Neural cell (in vitro differentiated cells): ENCODE data around the gene EFCAB7. TPM values are rescaled to one million over a fixed set of nuclear protein-coding genes. Genes with fewer than 3 reads are reported as not detected.

Experiments used
- H2AFZ ChIP-seq: fragments of 200-600, 300-800 bp; sonication (generic), shearing (Covaris generic); 2 replicates; pipeline ENCODE4 v1.6.0; 2014; ENCODE audit warnings: low read depth, mild to moderate bottlenecking, antibody characterized with exemption, low read length, moderate library complexity
- H3F3A ChIP-seq: fragments of 200-600 bp; shearing (Covaris generic); 2 replicates; pipeline ENCODE4 v1.6.1; 2016; ENCODE audit warnings: mild to moderate bottlenecking, moderate library complexity, mixed read lengths, antibody characterized with exemption, low read length; ENCODE audit not compliant: insufficient read depth, poor library complexity, severe bottlenecking
- H3K27ac ChIP-seq: fragments of 200-600, 300-800 bp; sonication (generic), shearing (Covaris generic); 2 replicates; pipeline ENCODE4 v1.5.1; 2014; ENCODE audit warnings: mild to moderate bottlenecking, low read length, moderate library complexity
- H3K27me3 ChIP-seq: fragments of 300-800, 200-600 bp; sonication (generic), shearing (Covaris generic); 2 replicates; pipeline ENCODE4 v1.6.0; 2014; ENCODE audit warnings: mild to moderate bottlenecking, low read depth, low read length, moderate library complexity; ENCODE audit not compliant: insufficient read depth
- H3K36me3 ChIP-seq: fragments of 300-800, 200-600 bp; sonication (generic), shearing (Covaris generic); 2 replicates; pipeline ENCODE4 v1.5.1; 2014; ENCODE audit warnings: mild to moderate bottlenecking, antibody characterized with exemption, low read length, moderate library complexity; ENCODE audit not compliant: insufficient read depth
- H3K4me2 ChIP-seq: fragments of 300-800, 200-600 bp; sonication (generic), shearing (Covaris generic); 2 replicates; pipeline ENCODE4 v1.6.0; 2014; ENCODE audit warnings: mild to moderate bottlenecking, low read length
- H3K4me3 ChIP-seq: fragments of 300-800, 200-600 bp; sonication (generic), shearing (Covaris generic); 2 replicates; pipeline ENCODE4 v1.5.1; 2014; ENCODE audit warnings: mild to moderate bottlenecking, low read length, moderate library complexity
- H3K79me2 ChIP-seq: fragments of 200-600 bp; shearing (Covaris generic); replicated peaks from 2 replicates; pipeline ENCODE4 v1.6.0; 2014; ENCODE audit warnings: mild to moderate bottlenecking, low read length, moderate library complexity; ENCODE audit not compliant: insufficient read depth
- H3K9ac ChIP-seq: fragments of 300-800, 200-600 bp; sonication (generic), shearing (Covaris generic); 2 replicates; pipeline ENCODE4 v1.6.1; 2016; ENCODE audit warnings: mild to moderate bottlenecking, low read length, mixed read lengths
- H3K9me2 ChIP-seq: fragments of 200-600 bp; shearing (Covaris generic); 2 replicates; pipeline ENCODE4 v1.6.1; 2016; ENCODE audit warnings: mild to moderate bottlenecking, low read length, mixed read lengths; ENCODE audit not compliant: insufficient read depth
- H3K9me3 ChIP-seq: fragments of 200-600, 300-800 bp; sonication (generic), shearing (Covaris generic); 2 replicates; pipeline ENCODE4 v1.6.1; 2016; ENCODE audit warnings: mild to moderate bottlenecking, mixed run types, low read length, moderate library complexity, mixed read lengths
- H4K20me1 ChIP-seq: fragments of 200-600 bp; shearing (Covaris generic); 2 replicates; pipeline ENCODE4 v1.6.1; 2016; ENCODE audit warnings: mild to moderate bottlenecking, mixed run types; ENCODE audit not compliant: insufficient read depth
- CTCF ChIP-seq: fragments of 450-650 bp; IDR thresholded peaks from 2 replicates; pipeline ENCODE4 v1.5.1; 2014; ENCODE audit warnings: antibody characterized with exemption, mild to moderate bottlenecking, moderate library complexity; ENCODE audit not compliant: poor library complexity, severe bottlenecking
- EP300 ChIP-seq: fragments of 450-650 bp; conservative IDR thresholded peaks from 2 replicates; pipeline ENCODE4 v1.6.1; 2014; ENCODE audit warnings: antibody characterized with exemption, mild to moderate bottlenecking, moderate library complexity; ENCODE audit not compliant: poor library complexity, severe bottlenecking
- EZH2 ChIP-seq: fragments of 200-600, 300-800 bp; shearing (Covaris generic), sonication (generic); IDR thresholded peaks from 2 replicates; pipeline ENCODE4 v1.6.1; 2014; ENCODE audit warnings: antibody characterized with exemption, low read length, borderline replicate concordance, mild to moderate bottlenecking; ENCODE audit not compliant: insufficient read depth, poor library complexity, severe bottlenecking
- MXI1 ChIP-seq: fragments of 450-650 bp; conservative IDR thresholded peaks from 2 replicates; pipeline ENCODE4 v1.6.1; 2014; ENCODE audit warnings: antibody characterized with exemption, mild to moderate bottlenecking; ENCODE audit not compliant: poor library complexity, severe bottlenecking
- POLR2AphosphoS5 ChIP-seq: IDR thresholded peaks from 2 replicates; pipeline ENCODE4 v1.6.1; 2012
- RAD21 ChIP-seq: fragments of 450-650 bp; conservative IDR thresholded peaks from 2 replicates; pipeline ENCODE4 v1.6.1; 2014; ENCODE audit warnings: antibody characterized with exemption, mild to moderate bottlenecking, moderate library complexity
- REST ChIP-seq: IDR thresholded peaks from 2 replicates; pipeline ENCODE4 v1.6.1; 2012; ENCODE audit warnings: borderline replicate concordance
- SMC3 ChIP-seq: fragments of 450-650 bp; conservative IDR thresholded peaks from 2 replicates; pipeline ENCODE4 v1.6.1; 2014; ENCODE audit warnings: antibody characterized with exemption, mild to moderate bottlenecking, moderate library complexity; ENCODE audit not compliant: poor library complexity
- TAF1 ChIP-seq: IDR thresholded peaks from 2 replicates; pipeline ENCODE4 v1.6.1; 2012; ENCODE audit warnings: low read depth
- polyA plus RNA-seq: library from polyadenylated mRNA; depleted of rRNA; stranded (reverse); fragments of >200 nt; gene quantifications from 2 replicates; pipeline ENCODE4 v1.2.3, GENCODE V29; 2014

The EFCAB7 gene
- polyA plus RNA-seq, 1 donor from 2014 or later = 72.9 TPM

GRCh38 chr1:63501256-63501655 lies 22.1 kb upstream of the EFCAB7 start:
- Histone ChIP-seq H3K4me3 (no peak overlapping the region), H3K36me3 (no peaks in the 10 kb centered on the region), H2AFZ (no peak overlapping the region), H4K20me1 (no peaks in the 10 kb centered on the region), H3K27ac (no peak overlapping the region), H3K9me3 (no peaks in the 10 kb centered on the region), H3K4me2 (no peak overlapping the region), H3F3A (no peaks in the 10 kb centered on the region), H3K9ac (no peak overlapping the region), H3K27me3 (no peaks in the 10 kb centered on the region), H3K79me2 (no peaks in the 10 kb centered on the region), H3K9me2 (no peaks in the 10 kb centered on the region)
- TF ChIP-seq EZH2 = no peak
- TF ChIP-seq REST = no peak
- TF ChIP-seq MXI1 = no peak
- TF ChIP-seq TAF1 = no peak
- no peak for TF ChIP-seq RAD21
- no peak for TF ChIP-seq CTCF
- TF ChIP-seq POLR2AphosphoS5 = no peak
- TF ChIP-seq SMC3 = no peak
- TF ChIP-seq EP300 = no peak

GRCh38 chr1:63506782-63507181 lies 16.5 kb upstream of the EFCAB7 start:
- Histone ChIP-seq H3F3A (no peaks in the 10 kb centered on the region), H3K9ac (no peak overlapping the region)

More at GRCh38 chr1:63506782-63507181, 16.5 kb upstream of the EFCAB7 start:
- no peak overlapping the region for H3K4me3 ChIP-seq
- H3K9me2 ChIP-seq = no peaks in the 10 kb centered on the region
- no peak for TF ChIP-seq CTCF
- no peak for TF ChIP-seq REST
- TF ChIP-seq EZH2 = no peak
- no peak overlapping the region for H2AFZ ChIP-seq
- no peaks in the 10 kb centered on the region for H3K79me2 ChIP-seq
- no peaks in the 10 kb centered on the region for H3K9me3 ChIP-seq
- no peaks in the 10 kb centered on the region for H3K27me3 ChIP-seq
- H4K20me1 ChIP-seq = no peaks in the 10 kb centered on the region
- H3K27ac ChIP-seq = no peak overlapping the region
- H3K4me2 ChIP-seq = no peak overlapping the region
- no peaks in the 10 kb centered on the region for H3K36me3 ChIP-seq
